Endodermal cell (in vitro differentiated cells): Measurements from ENCODE around the gene BTBD9. TPM values are rescaled to one million over a fixed set of nuclear protein-coding genes. Genes with fewer than 3 reads are reported as not detected.

Experiments used
- DNase-seq: peaks from one replicate; pipeline ENCODE4 v3.0.0-alpha.2; 2017
- H3K27ac ChIP-seq: 2 replicates; pipeline ENCODE4 v1.5.1; 2013; ENCODE audit warnings: mild to moderate bottlenecking, low read depth, low read length, moderate library complexity
- H3K27me3 ChIP-seq: 2 replicates; pipeline ENCODE4 v1.6.1; 2013; ENCODE audit warnings: mild to moderate bottlenecking, low read length, moderate library complexity; ENCODE audit not compliant: insufficient read depth, control insufficient read depth, poor library complexity, severe bottlenecking
- H3K36me3 ChIP-seq: 2 replicates; pipeline ENCODE4 v1.7.0; 2013; ENCODE audit warnings: mild to moderate bottlenecking, low read length, moderate library complexity; ENCODE audit not compliant: control insufficient read depth, insufficient read depth
- H3K4me1 ChIP-seq: one replicate; pipeline ENCODE4 v1.7.0; 2013; ENCODE audit warnings: low read length; ENCODE audit not compliant: control insufficient read depth, insufficient read depth
- H3K4me3 ChIP-seq: 2 replicates; pipeline ENCODE4 v1.5.1; 2013; ENCODE audit warnings: mild to moderate bottlenecking, low read length, moderate library complexity
- H3K9ac ChIP-seq: 2 replicates; pipeline ENCODE4 v1.6.1; 2013; ENCODE audit warnings: mild to moderate bottlenecking, low read length, moderate library complexity; ENCODE audit not compliant: poor library complexity, severe bottlenecking; ENCODE audit errors: extremely low read depth
- H3K9me3 ChIP-seq: 2 replicates; pipeline ENCODE4 v1.6.1; 2013; ENCODE audit warnings: mild to moderate bottlenecking, low read length, moderate library complexity; ENCODE audit not compliant: control insufficient read depth
- H3K27ac Mint-ChIP-seq: 2 replicates; pipeline ENCODE4 v1.8.0; 2020; ENCODE audit warnings: mixed read lengths
- H3K27me3 Mint-ChIP-seq: 2 replicates; pipeline ENCODE4 v1.8.0; 2021; ENCODE audit warnings: mild to moderate bottlenecking, mixed read lengths; ENCODE audit not compliant: insufficient read depth
- H3K36me3 Mint-ChIP-seq: 2 replicates; pipeline ENCODE4 v1.8.0; 2020; ENCODE audit warnings: low read depth, mixed read lengths
- H3K4me1 Mint-ChIP-seq: 2 replicates; pipeline ENCODE4 v1.8.0; 2020; ENCODE audit warnings: mixed read lengths
- H3K4me3 Mint-ChIP-seq: 2 replicates; pipeline ENCODE4 v1.8.0; 2020; ENCODE audit warnings: mild to moderate bottlenecking, moderate library complexity, mixed read lengths
- H3K9me3 Mint-ChIP-seq: 2 replicates; pipeline ENCODE4 v1.8.0; 2020; ENCODE audit warnings: mild to moderate bottlenecking, mixed read lengths
- CTCF ChIP-seq: fragments of 200-600 bp; sonication (generic); conservative IDR thresholded peaks from 2 replicates; pipeline ENCODE4 v1.5.0; 2021; ENCODE audit warnings: antibody characterized with exemption, mild to moderate bottlenecking
- WGBS, 2 experiments: methylation state at CpG; one replicate each; pipeline versions ENCODE4 v1.1.5 to v1.1.7; 2013; ENCODE audit warnings: missing lambda C conversion rate in 2 of 2, mixed read lengths in 1 of 2; ENCODE audit not compliant: insufficient coverage in 1 of 2, insufficient read length in 1 of 2; 5-methylcytosine and 5-hydroxymethylcytosine counted together
- total RNA-seq, 2 donors: library from RNA; stranded (reverse); fragmentation: NEBNext Ultra II Directional in 1 of 2; extraction: Animal tissue kit (Norgen Biotek cat#: 25700) in 1 of 2; gene quantifications; 2 replicates in 1 of 2; 3 replicates in 1 of 2; pipeline ENCODE4 v1.2.1, GENCODE V29; 2021

The BTBD9 gene
- total RNA-seq, 2 donors from 2014 or later, result 7.6 to 12.3 TPM

- Mint-ChIP-seq H3K4me1 (peaks cover 13% of the 10 kb centered on the region), H3K4me3 (no peak overlapping the region), H3K9me3 (no peaks in the 10 kb centered on the region), H3K27me3 (no peaks in the 10 kb centered on the region), H3K36me3 (no peaks in the 10 kb centered on the region), H3K27ac (no peak overlapping the region)
- H3K9me3 ChIP-seq, result no peaks in the 10 kb centered on the region
- H3K36me3 ChIP-seq, result no peaks in the 10 kb centered on the region
- H3K9ac ChIP-seq, result no peak overlapping the region
- no peak for DNase-seq
- no peak overlapping the region for H3K4me3 ChIP-seq
- 100% methylated on average over 1 of the region's 2 CpGs; no CpG with 5 or more reads in 1 of the 2 experiments for WGBS, 2 experiments
- peaks cover 2% of the 10 kb centered on the region for H3K4me1 ChIP-seq
- no peaks in the 10 kb centered on the region for H3K27me3 ChIP-seq
- no peak for TF ChIP-seq CTCF
- H3K27ac ChIP-seq, result no peak overlapping the region
Measured at GRCh38 chr6:38387461-38387860, 252.3 kb downstream of the BTBD9 start.

GRCh38 chr6:38378801-38379200 lies 260.9 kb downstream of the BTBD9 start:
- Histone ChIP-seq H3K9ac (no peak overlapping the region), H3K9me3 (no peaks in the 10 kb centered on the region), H3K4me1 (no peaks in the 10 kb centered on the region), H3K36me3 (no peaks in the 10 kb centered on the region), H3K4me3 (no peak overlapping the region), H3K27ac (no peak overlapping the region), H3K27me3 (no peaks in the 10 kb centered on the region)
- no peak for TF ChIP-seq CTCF
- H3K4me1 Mint-ChIP-seq, result no peaks in the 10 kb centered on the region
- no peak overlapping the region for H3K27ac Mint-ChIP-seq
- 94 to 96% methylated on average over 3 to 7 of the region's 7 CpGs for WGBS, 2 experiments
- no peaks in the 10 kb centered on the region for H3K36me3 Mint-ChIP-seq
- no peak for DNase-seq
- no peaks in the 10 kb centered on the region for H3K9me3 Mint-ChIP-seq
- no peaks in the 10 kb centered on the region for H3K27me3 Mint-ChIP-seq
- no peak overlapping the region for H3K4me3 Mint-ChIP-seq

GRCh38 chr6:38375937-38376336 lies 263.8 kb downstream of the BTBD9 start:
- Mint-ChIP-seq H3K36me3 (no peaks in the 10 kb centered on the region), H3K4me3 (no peak overlapping the region)
- WGBS, 2 experiments, result 86 to 100% methylated on average over 1 to 2 of the region's 2 CpGs

More at GRCh38 chr6:38375937-38376336, 263.8 kb downstream of the BTBD9 start:
- TF ChIP-seq CTCF, result no peak
- H3K9ac ChIP-seq, result no peak overlapping the region
- Mint-ChIP-seq H3K27ac (no peak overlapping the region), H3K4me1 (peaks cover 3% of the 10 kb centered on the region), H3K27me3 (no peaks in the 10 kb centered on the region), H3K9me3 (no peaks in the 10 kb centered on the region)
- peaks cover 4% of the 10 kb centered on the region for H3K4me1 ChIP-seq
- no peaks in the 10 kb centered on the region for H3K9me3 ChIP-seq
- no peaks in the 10 kb centered on the region for H3K27me3 ChIP-seq
- H3K4me3 ChIP-seq, result no peak overlapping the region
- H3K27ac ChIP-seq, result no peak overlapping the region
- H3K36me3 ChIP-seq, result no peaks in the 10 kb centered on the region
- DNase-seq, result no peak
